Prostate gland (tissue), 2 donors: ENCODE data around the gene CBFA2T3. TPM values are rescaled to one million over a fixed set of nuclear protein-coding genes. Genes with fewer than 3 reads are reported as not detected.

Source experiments
- DNase-seq: peaks from one replicate; pipeline ENCODE4 v3.0.0-alpha.2; 2019; ENCODE audit warnings: low spot score
- H3K27ac ChIP-seq, 2 donors: fragments of 200-600 bp; sonication (generic); 2 replicates each; pipeline ENCODE4 v1.5.1; 2017 to 2019
- H3K27me3 ChIP-seq: fragments of 200-600 bp; sonication (generic); replicated peaks from 2 replicates; pipeline ENCODE4 v1.5.1; 2019; ENCODE audit not compliant: insufficient read depth
- H3K36me3 ChIP-seq, 2 donors: fragments of 200-600 bp; sonication (generic); 1 replicate in 1 of 2; 2 replicates in 1 of 2; pipeline versions ENCODE4 v1.5.1 to v1.8.1; 2017 to 2019
- H3K4me1 ChIP-seq: fragments of 200-600 bp; sonication (generic); replicated peaks from 2 replicates; pipeline ENCODE4 v1.5.1; 2019
- H3K4me3 ChIP-seq, 2 donors: fragments of 200-600 bp; sonication (generic); 2 replicates each; pipeline ENCODE4 v1.5.1; 2017 to 2019
- H3K9me3 ChIP-seq: fragments of 200-600 bp; sonication (generic); 2 replicates; pipeline ENCODE4 v1.5.1; 2017
- POLR2A ChIP-seq: fragments of 450-650 bp; IDR thresholded peaks from one replicate; pipeline ENCODE4 v1.6.1; 2016; ENCODE audit warnings: antibody characterized with exemption, mild to moderate bottlenecking
- POLR2AphosphoS5 ChIP-seq: sonication (generic); formaldehyde crosslinking; IDR thresholded peaks from one replicate; pipeline ENCODE4 v1.6.1; 2017; ENCODE audit warnings: antibody characterized with exemption
- WGBS: methylation state at CpG from one replicate; pipeline ENCODE4 v1.1.5; 2018; 5-methylcytosine and 5-hydroxymethylcytosine counted together
- intact Hi-C: fragments of 100-400 bp; cut with DNase I; formaldehyde crosslinking; loops from one replicate; pipeline ENCODE4 v1.14.2; 2022
- total RNA-seq, 2 donors: library from RNA; depleted of rRNA; stranded (reverse); fragments of >200 nt; gene quantifications; one replicate each; pipeline ENCODE4 v1.1.0, GENCODE V29; 2016
- TF ChIP-seq, protein P1 (sequence below), 4 experiments: fragments of 200-600 bp in 2 of 4; fragments of 450-650 bp in 2 of 4; sonication (generic) in 2 of 4; IDR thresholded peaks; 1 replicate in 3 of 4; 2 replicates in 1 of 4; pipeline ENCODE4 v1.5.1; 2016 to 2019; ENCODE audit warnings: antibody characterized with exemption in 4 of 4, mild to moderate bottlenecking in 2 of 4, moderate library complexity in 2 of 4

CBFA2T3 gene
- total RNA-seq, 2 donors from 2014 or later, result 4.5 to 8.7 TPM

DNA sequence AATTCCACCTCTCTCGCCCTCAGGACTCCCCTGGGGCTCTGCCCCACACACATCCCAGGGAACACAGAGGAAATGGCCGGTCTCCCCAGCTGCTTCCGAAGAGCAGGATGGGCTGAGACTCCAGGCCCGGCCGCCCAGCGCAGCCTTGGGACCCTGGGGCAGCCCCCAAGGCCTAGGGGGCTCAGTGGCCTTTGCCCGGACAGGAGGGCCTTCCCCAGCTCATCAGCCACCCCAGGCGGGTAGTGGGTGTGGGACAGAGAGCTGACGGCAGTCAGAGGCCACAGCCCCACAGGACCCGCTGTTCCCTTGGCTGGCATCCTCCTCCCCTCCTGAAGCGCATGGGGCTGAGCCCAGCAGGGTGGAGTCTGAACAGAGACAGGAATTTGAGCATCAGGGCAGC is 6.2 kb upstream of the CBFA2T3 start:
- Histone ChIP-seq H3K36me3 (no peaks in the 10 kb centered on the region), H3K27ac (no peak overlapping the region), H3K4me1 (no peaks in the 10 kb centered on the region), H3K27me3 (no peaks in the 10 kb centered on the region), H3K4me3 (no peak overlapping the region), H3K9me3 (no peaks in the 10 kb centered on the region)
- WGBS, result 77% methylated on average over 9 of the region's 11 CpGs
- intact Hi-C loops, result no loop called here
- no peak for TF ChIP-seq POLR2AphosphoS5
- DNase-seq, result no peak

DNA sequence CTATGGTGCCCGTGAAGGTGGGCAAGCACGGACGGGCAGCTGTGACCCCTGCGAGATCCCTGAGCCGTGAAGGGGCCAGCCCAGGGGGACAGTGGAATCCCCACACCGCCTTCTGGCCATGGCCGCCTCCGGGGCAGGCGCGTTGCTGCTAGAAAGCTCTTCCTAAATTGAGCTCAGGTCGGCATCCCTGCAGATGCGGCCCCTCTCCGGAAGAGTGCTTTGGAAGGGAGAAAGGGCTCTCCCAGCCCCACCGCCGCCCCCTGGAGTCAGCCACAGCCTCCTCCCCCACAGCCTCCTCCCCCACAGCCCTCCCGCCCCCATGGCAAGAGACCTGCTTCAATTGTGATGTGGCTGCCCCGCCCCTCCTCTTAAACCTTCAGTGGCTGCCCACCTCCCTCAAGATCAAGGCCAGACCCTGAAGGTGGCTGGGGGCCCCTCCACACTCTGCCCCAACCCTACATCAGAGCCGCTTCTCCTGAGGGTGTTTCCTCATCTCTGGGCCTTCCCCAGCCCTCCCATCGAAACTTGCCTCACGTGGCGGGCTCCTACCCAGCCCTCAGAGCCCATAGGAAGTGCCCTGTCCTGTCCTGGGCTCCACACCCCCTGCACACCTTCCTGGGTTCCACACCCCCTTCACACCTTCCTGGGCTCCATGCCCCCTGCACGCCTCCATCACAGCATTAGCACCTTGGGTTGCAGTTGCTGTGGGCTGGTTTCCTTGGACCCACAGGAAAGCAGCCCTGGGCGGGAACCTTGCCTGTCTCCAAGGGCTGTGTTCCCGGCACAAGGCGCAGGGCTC is 5.5 kb upstream of the CBFA2T3 start:
- Histone ChIP-seq H3K9me3 (no peaks in the 10 kb centered on the region), H3K27ac (no peak overlapping the region), H3K36me3 (no peaks in the 10 kb centered on the region), H3K4me3 (no peak overlapping the region), H3K4me1 (no peaks in the 10 kb centered on the region), H3K27me3 (no peaks in the 10 kb centered on the region)
- 58% methylated on average over 23 of the region's 25 CpGs for WGBS
- DNase-seq, result no peak
- intact Hi-C loops, result no loop called here
- TF ChIP-seq POLR2A (no peak), POLR2AphosphoS5 (no peak)
- TF ChIP-seq, protein P1, sequence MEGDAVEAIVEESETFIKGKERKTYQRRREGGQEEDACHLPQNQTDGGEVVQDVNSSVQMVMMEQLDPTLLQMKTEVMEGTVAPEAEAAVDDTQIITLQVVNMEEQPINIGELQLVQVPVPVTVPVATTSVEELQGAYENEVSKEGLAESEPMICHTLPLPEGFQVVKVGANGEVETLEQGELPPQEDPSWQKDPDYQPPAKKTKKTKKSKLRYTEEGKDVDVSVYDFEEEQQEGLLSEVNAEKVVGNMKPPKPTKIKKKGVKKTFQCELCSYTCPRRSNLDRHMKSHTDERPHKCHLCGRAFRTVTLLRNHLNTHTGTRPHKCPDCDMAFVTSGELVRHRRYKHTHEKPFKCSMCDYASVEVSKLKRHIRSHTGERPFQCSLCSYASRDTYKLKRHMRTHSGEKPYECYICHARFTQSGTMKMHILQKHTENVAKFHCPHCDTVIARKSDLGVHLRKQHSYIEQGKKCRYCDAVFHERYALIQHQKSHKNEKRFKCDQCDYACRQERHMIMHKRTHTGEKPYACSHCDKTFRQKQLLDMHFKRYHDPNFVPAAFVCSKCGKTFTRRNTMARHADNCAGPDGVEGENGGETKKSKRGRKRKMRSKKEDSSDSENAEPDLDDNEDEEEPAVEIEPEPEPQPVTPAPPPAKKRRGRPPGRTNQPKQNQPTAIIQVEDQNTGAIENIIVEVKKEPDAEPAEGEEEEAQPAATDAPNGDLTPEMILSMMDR (IDR thresholded peaks at IDR 0.05), result no peak

DNA sequence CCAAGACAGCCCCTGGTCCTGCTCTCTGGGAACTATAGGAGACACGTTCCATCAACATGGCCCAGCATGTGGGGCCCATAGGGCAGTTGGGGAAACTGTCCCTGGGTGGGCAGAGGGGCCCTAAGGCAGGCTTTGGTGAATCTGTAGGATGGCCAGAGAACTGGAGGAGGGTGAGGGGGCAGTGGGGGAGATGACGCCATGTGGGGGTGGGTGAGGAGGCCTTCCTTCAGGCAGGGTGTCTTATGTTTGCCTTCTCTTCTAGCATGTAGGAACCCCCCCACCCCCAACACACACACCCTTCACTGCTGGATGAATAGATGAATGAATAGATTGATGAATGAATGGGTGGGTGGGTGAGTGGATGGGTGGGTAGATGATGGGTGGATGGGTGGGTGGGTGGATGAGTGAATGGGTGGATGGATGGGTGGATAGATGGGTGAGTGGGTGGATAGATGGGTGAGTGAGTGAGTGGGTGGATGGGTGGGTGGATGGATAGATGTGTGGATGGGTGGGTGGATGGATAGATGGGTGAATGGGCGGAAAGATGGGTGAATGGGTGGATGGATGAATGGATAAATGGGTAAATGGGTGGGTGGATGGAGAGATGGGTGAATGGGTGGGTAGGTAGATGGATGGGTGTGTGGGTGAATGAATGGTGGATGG is 2.5 kb upstream of the CBFA2T3 start:
- WGBS, result 76% methylated on average over 3 of the region's 3 CpGs
- intact Hi-C loops, result no loop called here
- Histone ChIP-seq H3K4me3 (no peak overlapping the region), H3K4me1 (no peaks in the 10 kb centered on the region), H3K9me3 (no peaks in the 10 kb centered on the region), H3K36me3 (no peaks in the 10 kb centered on the region), H3K27ac (no peak overlapping the region), H3K27me3 (peaks cover 2% of the 10 kb centered on the region)
- TF ChIP-seq POLR2AphosphoS5 (no peak), POLR2A (no peak)
- TF ChIP-seq, protein P1 (IDR thresholded peaks at IDR 0.05), result no peak
- DNase-seq, result no peak

GRCh38 chr16:88978608-88979346 is 1.8 kb upstream of the CBFA2T3 start:
- DNase-seq, result no peak
- no peak overlapping the region for H3K4me3 ChIP-seq
- peaks cover 2% of the 10 kb centered on the region for H3K27me3 ChIP-seq
- no peaks in the 10 kb centered on the region for H3K9me3 ChIP-seq
- TF ChIP-seq, protein P1 (IDR thresholded peaks at IDR 0.05), result no peak
- no peak for TF ChIP-seq POLR2A
- H3K27ac ChIP-seq, result no peak overlapping the region
- H3K36me3 ChIP-seq, result no peaks in the 10 kb centered on the region
- WGBS, result 79% methylated on average over 21 of the region's 21 CpGs
- intact Hi-C loops, result no loop called here
- H3K4me1 ChIP-seq, result no peaks in the 10 kb centered on the region

GRCh38 chr16:88977812-88978607 is 1.0 kb upstream of the CBFA2T3 start:
- 72% methylated on average over 27 of the region's 27 CpGs for WGBS
- peaks cover 2% of the 10 kb centered on the region for H3K27me3 ChIP-seq
- TF ChIP-seq POLR2A (no peak), POLR2AphosphoS5 (no peak)
- TF ChIP-seq, protein P1 (IDR thresholded peaks at IDR 0.05), result no peak

More at GRCh38 chr16:88977812-88978607, 1.0 kb upstream of the CBFA2T3 start:
- intact Hi-C loops, result no loop called here
- Histone ChIP-seq H3K9me3 (no peaks in the 10 kb centered on the region), H3K4me1 (no peaks in the 10 kb centered on the region), H3K36me3 (no peaks in the 10 kb centered on the region), H3K27ac (no peak overlapping the region), H3K4me3 (no peak overlapping the region)
- DNase-seq, result no peak
